Measurements from ENCODE around the gene RNFT1.
"Not testable (repeated sequence)": the region's sequence is repeated elsewhere in the genome, so short reads cannot be mapped to it uniquely, and the experiment has no call there.

The RNFT1 gene, protein sequence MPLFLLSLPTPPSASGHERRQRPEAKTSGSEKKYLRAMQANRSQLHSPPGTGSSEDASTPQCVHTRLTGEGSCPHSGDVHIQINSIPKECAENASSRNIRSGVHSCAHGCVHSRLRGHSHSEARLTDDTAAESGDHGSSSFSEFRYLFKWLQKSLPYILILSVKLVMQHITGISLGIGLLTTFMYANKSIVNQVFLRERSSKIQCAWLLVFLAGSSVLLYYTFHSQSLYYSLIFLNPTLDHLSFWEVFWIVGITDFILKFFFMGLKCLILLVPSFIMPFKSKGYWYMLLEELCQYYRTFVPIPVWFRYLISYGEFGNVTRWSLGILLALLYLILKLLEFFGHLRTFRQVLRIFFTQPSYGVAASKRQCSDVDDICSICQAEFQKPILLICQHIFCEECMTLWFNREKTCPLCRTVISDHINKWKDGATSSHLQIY

GRCh38 chr17:59964482-59965328 is at the start of gene RNFT1:
RNFT1 (minus strand) TSS chr17:59964740; CDS start chr17:59964663, 77 bp downstream.
- DNase-seq (ENCODE audit: low spot score), result peak; percentile 46
- FAIRE-seq, result no peak

DNA sequence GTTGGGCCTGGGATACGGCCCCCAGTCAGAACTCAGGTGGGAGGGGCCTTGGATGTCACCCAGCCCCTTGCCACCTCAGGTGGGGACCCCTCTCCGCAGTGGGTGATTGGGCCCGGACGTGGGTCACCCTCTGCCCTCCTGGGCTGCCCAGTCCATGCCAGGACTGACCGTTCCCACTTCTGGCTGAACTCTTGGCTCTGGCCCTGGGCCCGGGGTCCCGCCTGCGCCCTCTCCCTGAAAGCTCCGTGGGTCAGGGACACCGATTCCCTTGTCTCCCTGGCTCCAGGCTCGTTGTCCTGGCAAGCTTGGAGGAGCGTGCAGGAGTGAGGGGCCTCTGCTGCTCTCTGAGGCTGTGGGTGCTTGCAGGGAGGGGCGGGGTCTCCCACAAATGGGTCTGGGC is 44.8 kb upstream of the RNFT1 start:
- not testable (repeated sequence) for FAIRE-seq

DNA sequence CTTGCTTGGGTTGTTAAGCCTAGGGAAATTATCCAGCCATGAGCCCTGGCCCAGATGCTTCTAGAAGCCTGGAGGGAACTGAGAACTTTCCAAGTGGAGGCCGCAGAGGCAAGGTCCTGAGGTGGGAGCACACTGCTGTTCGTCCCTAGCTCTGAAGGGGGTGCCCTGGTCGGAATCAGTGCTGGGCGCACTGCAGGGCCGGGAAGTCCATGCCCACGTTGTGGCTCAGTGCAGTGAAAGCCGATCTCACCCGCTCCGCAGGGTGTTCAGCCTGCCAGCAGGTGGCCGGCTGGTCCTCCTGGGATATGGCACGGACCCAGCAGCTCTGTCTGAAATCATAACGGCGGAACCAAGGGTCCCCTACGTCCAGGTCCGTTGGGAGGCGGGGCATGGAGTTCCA is 43.8 kb upstream of the RNFT1 start:
- not testable (repeated sequence) for DNase-seq (ENCODE audit: low spot score); FAIRE-seq

More for the DNA sequence above, 44.8 kb upstream of the RNFT1 start:
- not testable (repeated sequence) for DNase-seq (ENCODE audit: low spot score)

GRCh38 chr17:60006160-60006559 is 41.6 kb upstream of the RNFT1 start:
- FAIRE-seq (no peak), DNase-seq (ENCODE audit: low spot score) (no peak)

- DNase-seq (ENCODE audit: low spot score); FAIRE-seq: not testable (repeated sequence)
These were observed 40.0 kb upstream of the RNFT1 start for GRCh38 chr17:60004561-60004960.

GRCh38 chr17:60002405-60002804 is 37.9 kb upstream of the RNFT1 start:
- FAIRE-seq; DNase-seq (ENCODE audit: low spot score): not testable (repeated sequence)

DNA sequence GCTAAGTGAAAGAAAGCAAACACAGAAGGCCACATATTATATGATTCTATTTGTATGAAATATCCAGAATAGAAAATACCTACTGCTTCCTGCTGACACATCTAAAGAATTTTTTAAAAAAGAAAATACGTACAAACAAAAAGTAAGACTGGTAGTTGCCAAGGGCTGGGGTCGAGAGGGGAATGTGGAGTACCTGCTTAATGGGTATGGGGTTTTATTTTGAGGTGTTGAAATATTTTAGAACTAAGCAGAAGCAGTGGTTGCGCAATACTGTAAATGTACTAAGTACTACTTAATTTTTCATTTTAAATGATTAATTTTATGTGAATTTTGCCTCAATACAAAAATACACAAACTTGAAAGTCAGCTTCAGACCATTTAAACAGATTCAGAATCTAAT is 32.1 kb upstream of the RNFT1 start:
- FAIRE-seq; DNase-seq (ENCODE audit: low spot score): not testable (repeated sequence)

DNA sequence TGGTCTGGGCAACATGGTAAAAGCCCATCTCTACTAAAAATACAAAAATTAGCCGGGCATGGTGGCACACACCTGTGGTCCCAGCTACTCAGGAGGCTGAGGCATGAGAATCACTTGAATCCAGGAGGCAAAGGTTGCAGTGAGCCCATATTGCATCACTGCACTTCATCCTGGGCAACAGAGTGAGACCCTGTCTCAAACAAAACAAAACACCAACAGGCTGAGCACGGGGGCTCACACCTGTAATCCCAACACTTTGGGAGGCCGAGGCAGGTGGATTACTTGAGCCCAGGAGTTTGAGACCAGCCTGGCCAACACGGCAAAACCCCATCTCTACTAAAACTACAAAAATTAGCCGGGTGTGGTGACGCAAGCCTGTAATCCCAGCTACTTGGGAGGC is 10.6 kb upstream of the RNFT1 start:
- not testable (repeated sequence) for FAIRE-seq; DNase-seq (ENCODE audit: low spot score)

DNA sequence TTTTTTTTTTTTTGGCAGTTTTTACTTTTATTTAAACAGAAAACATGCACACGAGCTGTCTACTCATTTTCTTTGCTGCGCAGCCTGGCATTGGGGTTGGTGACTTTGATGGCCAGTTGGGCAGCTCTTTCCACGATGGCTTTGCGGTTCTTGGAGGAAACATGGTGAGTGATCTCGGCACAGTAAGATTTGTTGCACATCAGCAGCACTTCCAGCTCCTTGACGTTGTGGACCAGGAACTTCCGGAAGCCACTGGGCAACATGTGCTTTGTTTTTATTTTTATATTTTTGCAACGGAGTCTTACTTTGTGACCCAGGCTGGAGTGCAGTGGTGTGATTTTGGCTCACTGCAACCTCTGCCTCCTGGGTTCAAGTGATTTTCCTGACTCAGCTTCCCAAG is 8.9 kb upstream of the RNFT1 start:
- not testable (repeated sequence) for FAIRE-seq; DNase-seq (ENCODE audit: low spot score)

GRCh38 chr17:59972778-59973177 is 8.2 kb upstream of the RNFT1 start:
- DNase-seq (ENCODE audit: low spot score), result no peak

GRCh38 chr17:59971771-59972170 is 7.2 kb upstream of the RNFT1 start:
- not testable (repeated sequence) for FAIRE-seq; DNase-seq (ENCODE audit: low spot score)

More at GRCh38 chr17:59972778-59973177, 8.2 kb upstream of the RNFT1 start:
- no peak for FAIRE-seq

DNA sequence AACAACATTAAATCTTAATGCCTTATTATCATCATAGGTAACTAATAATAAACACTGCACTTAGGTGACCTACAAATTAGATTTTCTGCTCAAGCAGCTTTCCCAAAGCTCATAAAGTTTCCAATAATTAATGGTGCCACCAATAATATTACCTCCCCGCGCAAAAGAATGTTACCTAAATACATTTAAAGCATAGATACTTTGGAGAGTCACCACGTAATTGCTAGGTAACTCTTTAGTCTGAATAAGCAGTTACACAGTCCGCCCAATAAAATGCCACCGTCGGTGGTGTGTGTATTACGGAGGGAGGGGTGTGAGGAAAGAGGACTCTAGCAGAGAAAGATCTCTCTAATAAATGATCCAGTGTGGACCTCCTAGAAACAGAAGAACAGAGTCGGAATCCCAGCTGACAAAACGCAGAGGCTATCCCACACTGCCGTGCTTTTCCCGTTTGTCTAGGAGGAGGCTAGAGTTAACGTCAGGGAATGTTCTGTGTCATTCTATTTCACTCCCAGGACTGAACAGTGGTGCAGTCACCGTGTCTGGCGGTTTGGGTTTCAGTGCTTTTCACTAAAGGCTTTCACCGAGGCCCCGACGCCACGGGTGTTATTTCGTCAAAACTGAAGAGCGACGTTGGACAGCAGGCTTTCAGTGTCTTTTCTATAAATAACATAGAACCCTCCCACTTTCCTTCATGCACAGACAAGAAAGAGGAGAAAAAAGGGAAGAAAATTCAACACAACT is 630 bp downstream of the RNFT1 start:
- no peak for FAIRE-seq
- DNase-seq (ENCODE audit: low spot score), result peak; percentile 44

DNA sequence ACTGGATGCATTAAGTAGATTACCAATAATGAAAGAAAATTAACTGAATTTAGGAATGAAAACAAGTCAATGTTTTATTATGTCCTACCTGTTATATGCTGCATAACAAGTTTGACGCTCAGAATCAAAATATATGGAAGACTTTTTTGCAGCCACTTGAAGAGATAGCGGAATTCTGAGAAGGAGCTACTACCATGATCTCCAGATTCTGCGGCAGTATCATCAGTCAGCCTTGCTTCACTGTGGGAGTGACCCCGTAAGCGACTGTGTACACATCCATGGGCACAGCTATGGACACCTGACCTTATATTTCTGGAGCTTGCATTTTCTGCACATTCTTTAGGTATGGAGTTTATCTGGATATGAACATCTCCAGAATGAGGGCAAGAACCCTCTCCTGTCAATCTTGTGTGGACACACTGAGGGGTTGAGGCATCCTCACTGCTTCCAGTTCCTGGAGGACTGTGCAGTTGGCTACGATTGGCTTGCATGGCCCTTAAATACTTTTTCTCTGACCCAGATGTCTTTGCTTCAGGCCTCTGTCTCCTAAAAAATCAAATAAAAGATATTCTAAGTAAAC is 1.7 kb downstream of the RNFT1 start:
- DNase-seq (ENCODE audit: low spot score) (no peak), FAIRE-seq (no peak)

GRCh38 chr17:59959574-59959973 is 5.0 kb downstream of the RNFT1 start:
- DNase-seq (ENCODE audit: low spot score); FAIRE-seq: not testable (repeated sequence)

DNA sequence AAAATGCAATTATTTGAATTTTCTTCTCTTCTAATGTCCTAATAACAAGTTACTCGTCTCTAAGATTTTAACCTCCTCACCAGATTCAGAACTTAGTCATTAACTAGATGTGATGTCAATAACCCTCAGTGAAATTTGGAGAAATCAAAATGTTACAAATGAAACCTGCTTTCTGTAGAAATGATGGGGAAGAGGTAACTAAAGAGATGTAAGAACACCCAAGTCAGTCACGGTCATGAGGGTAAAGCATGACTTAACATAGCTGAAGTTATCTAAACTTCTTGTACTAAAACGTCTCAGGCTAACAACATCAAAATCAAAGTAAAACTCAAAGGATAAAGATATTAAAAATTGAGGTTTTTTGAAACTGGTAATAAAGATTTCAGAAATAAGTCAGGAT is 9.7 kb downstream of the RNFT1 start:
- no peak for FAIRE-seq
- no peak for DNase-seq (ENCODE audit: low spot score)

GRCh38 chr17:59950049-59950448 is 14.5 kb downstream of the RNFT1 start:
- DNase-seq (ENCODE audit: low spot score) (no peak), FAIRE-seq (no peak)

GRCh38 chr17:59947310-59947709 is 17.2 kb downstream of the RNFT1 start:
- not testable (repeated sequence) for DNase-seq (ENCODE audit: low spot score); FAIRE-seq

DNA sequence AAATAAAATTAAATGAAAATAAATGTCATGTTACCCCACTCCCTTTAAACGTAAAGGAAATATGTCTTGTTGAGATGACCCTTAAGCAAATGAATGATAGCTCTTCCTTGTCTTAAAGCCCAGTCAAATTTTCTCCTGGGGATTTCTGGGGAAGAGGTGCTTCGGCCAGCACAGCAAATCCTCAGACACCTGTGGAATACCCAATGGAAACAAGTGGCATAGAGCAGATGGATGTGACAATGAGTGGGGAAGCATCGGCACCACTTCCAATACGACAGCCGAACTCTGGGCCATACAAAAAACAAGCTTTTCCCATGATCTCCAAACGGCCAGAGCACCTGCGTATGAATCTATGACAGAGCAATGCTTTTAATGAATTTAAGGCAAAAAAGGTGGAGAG is 18.1 kb downstream of the RNFT1 start:
- FAIRE-seq; DNase-seq (ENCODE audit: low spot score): not testable (repeated sequence)

- FAIRE-seq (no peak), DNase-seq (ENCODE audit: low spot score) (no peak)
These were observed 23.4 kb downstream of the RNFT1 start for GRCh38 chr17:59941131-59941530.

GRCh38 chr17:59940697-59941096 is 23.8 kb downstream of the RNFT1 start:
- not testable (repeated sequence) for DNase-seq (ENCODE audit: low spot score); FAIRE-seq

- FAIRE-seq; DNase-seq (ENCODE audit: low spot score): not testable (repeated sequence)
These were observed 31.2 kb downstream of the RNFT1 start for GRCh38 chr17:59933317-59933716.

All from RCC 7860 (cell line).